D721Med (cell line): ENCODE data around the gene MET.
"Not testable (repeated sequence)": the region's sequence is repeated elsewhere in the genome, so short reads cannot be mapped to it uniquely, and the experiment has no call there.

Source experiments
- DNase-seq: peaks from one replicate; pipeline ENCODE4 v3.0.0; 2011; ENCODE audit warnings: low spot score; ENCODE audit not compliant: insufficient read length
- FAIRE-seq: peaks from 2 replicates; lab custom pipeline; 2011; peaks lifted over from hg19 to GRCh38; lab: Jason Lieb, UNC
- CTCF ChIP-seq: IDR thresholded peaks from 2 replicates; pipeline ENCODE4 v1.5.1; 2012; ENCODE audit warnings: mild to moderate bottlenecking, control low read depth; ENCODE audit not compliant: insufficient read depth; ENCODE audit errors: missing control alignments

MET gene

GRCh38 chr7:116647290-116647689, 24.7 kb upstream of the MET start:
- FAIRE-seq, result no peak
- no peak for DNase-seq
- no peak for TF ChIP-seq CTCF

GRCh38 chr7:116647861-116648260, 24.1 kb upstream of the MET start:
- TF ChIP-seq CTCF, result no peak
- DNase-seq (no peak), FAIRE-seq (no peak)

- DNase-seq (no peak), FAIRE-seq (no peak)
- TF ChIP-seq CTCF, result no peak
Observed at GRCh38 chr7:116650436-116650835, 21.6 kb upstream of the MET start.

GRCh38 chr7:116652793-116653192, 19.2 kb upstream of the MET start:
- FAIRE-seq (no peak), DNase-seq (no peak)
- TF ChIP-seq CTCF, result no peak

GRCh38 chr7:116653204-116653603, 18.8 kb upstream of the MET start:
- FAIRE-seq (no peak), DNase-seq (no peak)
- TF ChIP-seq CTCF, result no peak

- FAIRE-seq, result no peak
- no peak for DNase-seq
- no peak for TF ChIP-seq CTCF
Observed at GRCh38 chr7:116653646-116654045, 18.4 kb upstream of the MET start.

GRCh38 chr7:116659248-116659647, 12.7 kb upstream of the MET start:
- FAIRE-seq, DNase-seq: not testable (repeated sequence)

GRCh38 chr7:116661865-116662264, 10.1 kb upstream of the MET start:
- TF ChIP-seq CTCF, result no peak
- FAIRE-seq (no peak), DNase-seq (no peak)
